ENCODE results near the gene GMNN.
"Not testable (repeated sequence)": the region's sequence is repeated elsewhere in the genome, so short reads cannot be mapped to it uniquely, and the experiment has no call there.

The GMNN gene

GRCh38 chr6:24749297-24749696, 25.4 kb upstream of the GMNN start:
- Histone ChIP-seq H3K4me3 (ENCODE audit: low read length) (no peak overlapping the region), H3K27me3 (ENCODE audit: insufficient read depth, low read length) (no peaks in the 10 kb centered on the region), H3K9ac (ENCODE audit: low read depth, low read length) (no peak overlapping the region), H3K4me1 (ENCODE audit: insufficient read depth, low read length) (no peaks in the 10 kb centered on the region), H3K9me3 (ENCODE audit: insufficient read depth, low read depth, low read length) (no peaks in the 10 kb centered on the region), H3K36me3 (ENCODE audit: insufficient read depth, low read length) (no peaks in the 10 kb centered on the region), H3K27ac (ENCODE audit: low read depth, low read length) (no peak overlapping the region)
- WGBS: 85% methylated on average over 3 of the region's 3 CpGs

DNA sequence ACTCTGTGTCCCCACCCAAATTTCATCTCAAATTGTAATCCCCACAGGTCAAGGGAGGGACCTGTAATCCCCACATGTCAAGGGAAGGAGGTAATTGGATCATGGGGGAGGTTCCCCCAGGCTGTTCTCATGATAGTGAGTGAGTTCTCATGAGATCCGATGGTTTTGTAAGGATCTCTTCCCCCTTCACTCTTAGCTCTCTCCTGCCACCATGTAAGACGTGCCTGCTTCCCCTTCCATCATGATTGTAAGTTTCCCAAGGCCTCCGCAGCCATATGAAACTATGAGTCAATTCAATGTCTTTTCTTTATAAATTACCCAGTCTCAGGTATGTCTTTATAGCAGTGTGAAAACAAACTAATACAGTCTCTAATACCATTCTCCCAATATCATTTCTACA, 23.9 kb upstream of the GMNN start:
- H3K27ac ChIP-seq (ENCODE audit: low read depth, low read length); H3K9ac ChIP-seq (ENCODE audit: low read depth, low read length); H3K4me3 ChIP-seq (ENCODE audit: low read length); H3K9me3 ChIP-seq (ENCODE audit: insufficient read depth, low read depth, low read length); H3K27me3 ChIP-seq (ENCODE audit: insufficient read depth, low read length); H3K4me1 ChIP-seq (ENCODE audit: insufficient read depth, low read length); H3K36me3 ChIP-seq (ENCODE audit: insufficient read depth, low read length): not testable (repeated sequence)
- WGBS: 93% methylated on average over 3 of the region's 3 CpGs

GRCh38 chr6:24752503-24752902, 22.2 kb upstream of the GMNN start:
- Histone ChIP-seq H3K9ac (ENCODE audit: low read depth, low read length) (no peak overlapping the region), H3K36me3 (ENCODE audit: insufficient read depth, low read length) (no peaks in the 10 kb centered on the region), H3K9me3 (ENCODE audit: insufficient read depth, low read depth, low read length) (no peaks in the 10 kb centered on the region), H3K4me3 (ENCODE audit: low read length) (no peak overlapping the region), H3K27me3 (ENCODE audit: insufficient read depth, low read length) (no peaks in the 10 kb centered on the region), H3K4me1 (ENCODE audit: insufficient read depth, low read length) (no peaks in the 10 kb centered on the region), H3K27ac (ENCODE audit: low read depth, low read length) (no peak overlapping the region)
- 91% methylated on average over 2 of the region's 2 CpGs for WGBS

- no peaks in the 10 kb centered on the region for H3K9me3 ChIP-seq (ENCODE audit: insufficient read depth, low read depth, low read length)
- H3K27me3 ChIP-seq (ENCODE audit: insufficient read depth, low read length): no peaks in the 10 kb centered on the region
- WGBS: 90% methylated on average over 1 of the region's 1 CpG
Measured at GRCh38 chr6:24752917-24753492, 21.7 kb upstream of the GMNN start.

DNA sequence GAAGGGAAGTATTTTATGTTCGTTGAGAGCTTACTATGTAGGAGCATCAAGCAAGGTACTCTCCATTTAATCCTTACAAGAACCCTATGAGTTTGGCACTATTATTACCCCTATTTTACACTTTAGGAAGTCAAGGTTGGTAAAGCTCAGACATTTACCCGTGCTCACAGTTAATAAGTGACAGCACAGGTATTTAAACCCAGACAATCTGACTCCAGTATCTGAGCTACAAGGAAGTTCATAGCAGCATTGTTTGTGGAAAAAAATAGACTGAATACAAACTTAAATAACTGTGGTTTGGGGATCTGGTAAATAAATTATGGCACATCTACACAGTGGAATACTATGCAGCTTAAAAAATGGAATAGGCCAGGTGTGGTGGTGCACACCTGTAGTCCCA, 21.2 kb upstream of the GMNN start:
- H3K4me3 ChIP-seq (ENCODE audit: low read length): no peak overlapping the region
- no peak overlapping the region for H3K27ac ChIP-seq (ENCODE audit: low read depth, low read length)
- no peaks in the 10 kb centered on the region for H3K36me3 ChIP-seq (ENCODE audit: insufficient read depth, low read length)
- WGBS: 70% methylated on average over 1 of the region's 2 CpGs
- H3K9ac ChIP-seq (ENCODE audit: low read depth, low read length): no peak overlapping the region
- no peaks in the 10 kb centered on the region for H3K4me1 ChIP-seq (ENCODE audit: insufficient read depth, low read length)
- no peaks in the 10 kb centered on the region for H3K9me3 ChIP-seq (ENCODE audit: insufficient read depth, low read depth, low read length)
- H3K27me3 ChIP-seq (ENCODE audit: insufficient read depth, low read length): no peaks in the 10 kb centered on the region

More at GRCh38 chr6:24752917-24753492, 21.7 kb upstream of the GMNN start:
- Histone ChIP-seq H3K27ac (ENCODE audit: low read depth, low read length) (no peak overlapping the region), H3K36me3 (ENCODE audit: insufficient read depth, low read length) (no peaks in the 10 kb centered on the region), H3K4me3 (ENCODE audit: low read length) (no peak overlapping the region), H3K9ac (ENCODE audit: low read depth, low read length) (no peak overlapping the region), H3K4me1 (ENCODE audit: insufficient read depth, low read length) (no peaks in the 10 kb centered on the region)

DNA sequence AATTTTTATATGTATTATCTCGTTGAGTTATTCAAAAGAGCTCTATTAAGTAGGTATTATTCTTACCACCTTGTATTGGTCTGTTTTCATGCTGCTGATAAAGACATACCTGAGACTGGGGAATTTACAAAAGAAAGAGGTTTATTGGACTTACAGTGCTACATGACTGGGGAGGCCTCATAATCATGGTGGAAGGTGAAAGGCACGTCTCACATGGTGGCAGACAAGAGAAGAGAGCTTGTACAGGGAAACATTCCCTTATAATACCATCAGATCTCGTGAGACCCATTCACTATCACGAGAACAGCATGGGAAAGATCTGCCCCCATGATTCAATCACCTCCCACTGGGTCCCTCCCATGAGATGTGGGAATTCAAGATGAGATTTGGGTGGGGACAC, 20.4 kb upstream of the GMNN start:
- H3K36me3 ChIP-seq (ENCODE audit: insufficient read depth, low read length); H3K4me3 ChIP-seq (ENCODE audit: low read length); H3K27me3 ChIP-seq (ENCODE audit: insufficient read depth, low read length); H3K27ac ChIP-seq (ENCODE audit: low read depth, low read length); H3K9me3 ChIP-seq (ENCODE audit: insufficient read depth, low read depth, low read length); H3K4me1 ChIP-seq (ENCODE audit: insufficient read depth, low read length); H3K9ac ChIP-seq (ENCODE audit: low read depth, low read length): not testable (repeated sequence)
- 93% methylated on average over 4 of the region's 4 CpGs for WGBS

- no peak overlapping the region for H3K4me3 ChIP-seq (ENCODE audit: low read length)
- H3K27me3 ChIP-seq (ENCODE audit: insufficient read depth, low read length): no peaks in the 10 kb centered on the region
- no peak overlapping the region for H3K9ac ChIP-seq (ENCODE audit: low read depth, low read length)
- no peaks in the 10 kb centered on the region for H3K9me3 ChIP-seq (ENCODE audit: insufficient read depth, low read depth, low read length)
- H3K36me3 ChIP-seq (ENCODE audit: insufficient read depth, low read length): no peaks in the 10 kb centered on the region
- no peak overlapping the region for H3K27ac ChIP-seq (ENCODE audit: low read depth, low read length)
- H3K4me1 ChIP-seq (ENCODE audit: insufficient read depth, low read length): no peaks in the 10 kb centered on the region
Measured at GRCh38 chr6:24755279-24755678, 19.5 kb upstream of the GMNN start.

DNA sequence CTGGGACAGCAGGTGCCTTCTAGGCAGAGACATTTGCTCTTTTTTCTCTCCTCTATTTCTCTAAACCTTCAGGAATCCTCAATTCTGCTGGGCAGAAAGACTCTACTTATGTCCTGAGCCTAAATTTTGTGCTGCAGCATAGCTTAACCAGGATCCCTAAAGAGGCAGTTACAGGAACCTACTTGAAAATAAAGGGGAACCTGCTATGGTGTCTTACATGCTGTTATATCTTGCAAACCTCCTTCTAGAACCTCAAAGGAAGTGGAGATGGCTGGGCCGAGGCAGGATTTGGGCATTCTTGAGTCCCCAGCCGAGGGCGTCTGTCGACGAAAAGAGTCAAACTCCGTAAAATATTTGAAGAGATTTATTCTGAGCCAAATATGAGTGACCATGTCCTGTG, 17.1 kb upstream of the GMNN start:
- Histone ChIP-seq H3K4me1 (ENCODE audit: insufficient read depth, low read length) (no peaks in the 10 kb centered on the region), H3K36me3 (ENCODE audit: insufficient read depth, low read length) (no peaks in the 10 kb centered on the region), H3K4me3 (ENCODE audit: low read length) (no peak overlapping the region), H3K27ac (ENCODE audit: low read depth, low read length) (no peak overlapping the region), H3K27me3 (ENCODE audit: insufficient read depth, low read length) (no peaks in the 10 kb centered on the region), H3K9ac (ENCODE audit: low read depth, low read length) (no peak overlapping the region), H3K9me3 (ENCODE audit: insufficient read depth, low read depth, low read length) (no peaks in the 10 kb centered on the region)
- 95% methylated on average over 6 of the region's 6 CpGs for WGBS

- 98% methylated on average over 3 of the region's 3 CpGs for WGBS
- Histone ChIP-seq H3K36me3 (ENCODE audit: insufficient read depth, low read length) (no peaks in the 10 kb centered on the region), H3K9ac (ENCODE audit: low read depth, low read length) (no peak overlapping the region), H3K27me3 (ENCODE audit: insufficient read depth, low read length) (no peaks in the 10 kb centered on the region), H3K27ac (ENCODE audit: low read depth, low read length) (no peak overlapping the region), H3K4me1 (ENCODE audit: insufficient read depth, low read length) (no peaks in the 10 kb centered on the region), H3K9me3 (ENCODE audit: insufficient read depth, low read depth, low read length) (no peaks in the 10 kb centered on the region), H3K4me3 (ENCODE audit: low read length) (no peak overlapping the region)
Measured at GRCh38 chr6:24759718-24760117, 15.0 kb upstream of the GMNN start.

- 96% methylated on average over 5 of the region's 5 CpGs for WGBS
- Histone ChIP-seq H3K9ac (ENCODE audit: low read depth, low read length) (no peak overlapping the region), H3K27ac (ENCODE audit: low read depth, low read length) (no peak overlapping the region), H3K4me3 (ENCODE audit: low read length) (no peak overlapping the region), H3K4me1 (ENCODE audit: insufficient read depth, low read length) (no peaks in the 10 kb centered on the region), H3K36me3 (ENCODE audit: insufficient read depth, low read length) (no peaks in the 10 kb centered on the region), H3K9me3 (ENCODE audit: insufficient read depth, low read depth, low read length) (no peaks in the 10 kb centered on the region), H3K27me3 (ENCODE audit: insufficient read depth, low read length) (no peaks in the 10 kb centered on the region)
Measured at GRCh38 chr6:24760210-24760609, 14.5 kb upstream of the GMNN start.

GRCh38 chr6:24761193-24761835, 13.4 kb upstream of the GMNN start:
- Histone ChIP-seq H3K9ac (ENCODE audit: low read depth, low read length) (no peak overlapping the region), H3K4me3 (ENCODE audit: low read length) (no peak overlapping the region), H3K4me1 (ENCODE audit: insufficient read depth, low read length) (no peaks in the 10 kb centered on the region), H3K9me3 (ENCODE audit: insufficient read depth, low read depth, low read length) (no peaks in the 10 kb centered on the region), H3K27ac (ENCODE audit: low read depth, low read length) (no peak overlapping the region), H3K27me3 (ENCODE audit: insufficient read depth, low read length) (no peaks in the 10 kb centered on the region), H3K36me3 (ENCODE audit: insufficient read depth, low read length) (no peaks in the 10 kb centered on the region)
- WGBS: 89% methylated on average over 17 of the region's 17 CpGs

- no peaks in the 10 kb centered on the region for H3K4me1 ChIP-seq (ENCODE audit: insufficient read depth, low read length)
- H3K9ac ChIP-seq (ENCODE audit: low read depth, low read length): no peak overlapping the region
- H3K9me3 ChIP-seq (ENCODE audit: insufficient read depth, low read depth, low read length): no peaks in the 10 kb centered on the region
- no peak overlapping the region for H3K4me3 ChIP-seq (ENCODE audit: low read length)
- no peak overlapping the region for H3K27ac ChIP-seq (ENCODE audit: low read depth, low read length)
- H3K36me3 ChIP-seq (ENCODE audit: insufficient read depth, low read length): no peaks in the 10 kb centered on the region
- no peaks in the 10 kb centered on the region for H3K27me3 ChIP-seq (ENCODE audit: insufficient read depth, low read length)
Measured at GRCh38 chr6:24761851-24762250, 12.9 kb upstream of the GMNN start.
